H9 (cell line): ENCODE measurements around the gene PPP1R14B. TPM values are rescaled to one million over a fixed set of nuclear protein-coding genes. Genes with fewer than 3 reads are reported as not detected.

ENCODE experiments used
- DNase-seq: peaks from one replicate; pipeline ENCODE4 v3.0.0-alpha.2; 2017
- H2AFZ ChIP-seq: one replicate; pipeline ENCODE4 v1.6.1; 2013; ENCODE audit warnings: mild to moderate bottlenecking, low read length, control low read depth, moderate library complexity
- H2AK5ac ChIP-seq: 2 replicates; pipeline ENCODE4 v1.6.1; 2013; ENCODE audit warnings: low read length, control low read depth, mixed read lengths; ENCODE audit not compliant: insufficient read length
- H2BK120ac ChIP-seq: one replicate; pipeline ENCODE4 v1.6.1; 2013; ENCODE audit warnings: low read depth, mild to moderate bottlenecking, low read length, control low read depth, inconsistent platforms; ENCODE audit not compliant: poor library complexity, severe bottlenecking
- H2BK12ac ChIP-seq: 2 replicates; pipeline ENCODE4 v1.6.1; 2013; ENCODE audit warnings: low read length, control low read depth, mixed read lengths, low read depth; ENCODE audit not compliant: insufficient read length
- H2BK15ac ChIP-seq: 2 replicates; pipeline ENCODE4 v1.6.1; 2013; ENCODE audit warnings: low read depth, low read length, control low read depth
- H2BK20ac ChIP-seq: one replicate; pipeline ENCODE4 v1.6.1; 2013; ENCODE audit warnings: low read depth, mild to moderate bottlenecking, low read length, control low read depth, inconsistent platforms; ENCODE audit not compliant: poor library complexity, severe bottlenecking
- H2BK5ac ChIP-seq: 2 replicates; pipeline ENCODE4 v1.6.1; 2013; ENCODE audit warnings: low read length, control low read depth, mixed read lengths; ENCODE audit not compliant: insufficient read length
- H3K14ac ChIP-seq: 2 replicates; pipeline ENCODE4 v1.6.1; 2013; ENCODE audit warnings: low read length, control low read depth; ENCODE audit not compliant: insufficient read depth
- H3K18ac ChIP-seq: 2 replicates; pipeline ENCODE4 v1.6.1; 2013; ENCODE audit warnings: low read depth, mild to moderate bottlenecking, mixed read lengths, low read length, control low read depth; ENCODE audit not compliant: insufficient read length
- H3K23ac ChIP-seq: 2 replicates; pipeline ENCODE4 v1.6.1; 2013; ENCODE audit warnings: low read length, control low read depth, mixed read lengths, low read depth; ENCODE audit not compliant: insufficient read length
- H3K23me2 ChIP-seq: 2 replicates; pipeline ENCODE4 v1.6.1; 2013; ENCODE audit warnings: low read depth, mild to moderate bottlenecking, mixed read lengths, low read length, control low read depth; ENCODE audit not compliant: insufficient read length, poor library complexity, severe bottlenecking
- H3K27ac ChIP-seq: 2 replicates; pipeline ENCODE4 v1.5.1; 2013; ENCODE audit warnings: low read length, control low read depth, mixed read lengths, low read depth; ENCODE audit not compliant: insufficient read length
- H3K27me3 ChIP-seq: 2 replicates; pipeline ENCODE4 v1.6.1; 2013; ENCODE audit warnings: low read length, control low read depth, inconsistent platforms; ENCODE audit not compliant: insufficient read depth
- H3K4ac ChIP-seq: 2 replicates; pipeline ENCODE4 v1.6.1; 2013; ENCODE audit warnings: low read depth, mild to moderate bottlenecking, control low read depth, inconsistent platforms, low read length, moderate library complexity
- H3K4me1 ChIP-seq: 2 replicates; pipeline ENCODE4 v1.6.1; 2013; ENCODE audit warnings: low read length, control low read depth, inconsistent platforms; ENCODE audit not compliant: insufficient read depth
- H3K4me2 ChIP-seq: 2 replicates; pipeline ENCODE4 v1.6.1; 2013; ENCODE audit warnings: low read length, control low read depth, mixed read lengths; ENCODE audit not compliant: insufficient read length, insufficient read depth
- H3K56ac ChIP-seq: 2 replicates; pipeline ENCODE4 v1.6.1; 2013; ENCODE audit warnings: low read depth, mild to moderate bottlenecking, mixed read lengths, low read length, control low read depth; ENCODE audit not compliant: insufficient read length
- H3K79me1 ChIP-seq: 2 replicates; pipeline ENCODE4 v1.6.1; 2013; ENCODE audit warnings: low read depth, mild to moderate bottlenecking, moderate library complexity, low read length, control low read depth, inconsistent platforms; ENCODE audit not compliant: insufficient read depth, poor library complexity, severe bottlenecking
- H3K79me2 ChIP-seq: 2 replicates; pipeline ENCODE4 v1.6.1; 2013; ENCODE audit warnings: low read length, control low read depth, inconsistent platforms; ENCODE audit not compliant: insufficient read depth
- H3K9ac ChIP-seq: 2 replicates; pipeline ENCODE4 v1.6.1; 2013; ENCODE audit warnings: low read length, control low read depth, mixed read lengths; ENCODE audit not compliant: insufficient read length; ENCODE audit errors: extremely low read depth
- H3K9me3 ChIP-seq: one replicate; pipeline ENCODE4 v1.6.1; 2013; ENCODE audit warnings: low read depth, low read length, inconsistent platforms; ENCODE audit not compliant: control insufficient read depth
- H3T11ph ChIP-seq: one replicate; pipeline ENCODE4 v1.6.1; 2013; ENCODE audit warnings: mild to moderate bottlenecking, low read length, control low read depth, inconsistent platforms
- H4K20me1 ChIP-seq: one replicate; pipeline ENCODE4 v1.6.1; 2013; ENCODE audit not compliant: control insufficient read depth, insufficient read length, insufficient read depth
- H4K5ac ChIP-seq: 2 replicates; pipeline ENCODE4 v1.6.1; 2013; ENCODE audit warnings: low read depth, mild to moderate bottlenecking, mixed read lengths, low read length, control low read depth; ENCODE audit not compliant: insufficient read length
- H4K8ac ChIP-seq: replicated peaks from 2 replicates; pipeline ENCODE4 v1.6.1; 2013; ENCODE audit warnings: low read length, control low read depth, mixed read lengths, low read depth; ENCODE audit not compliant: insufficient read length
- H4K91ac ChIP-seq: 2 replicates; pipeline ENCODE4 v1.6.1; 2013; ENCODE audit warnings: low read depth, mild to moderate bottlenecking, moderate library complexity, mixed read lengths, low read length, control low read depth; ENCODE audit not compliant: insufficient read length
- H3K27ac Mint-ChIP-seq, 3 experiments: 2 replicates in 2 of 3; 3 replicates in 1 of 3; pipeline ENCODE4 v1.8.0; 2020 to 2021; ENCODE audit warnings: mixed read lengths in 3 of 3, mild to moderate bottlenecking in 1 of 3, moderate library complexity in 1 of 3
- H3K27me3 Mint-ChIP-seq: 2 replicates; pipeline ENCODE4 v1.8.0; 2021; ENCODE audit warnings: low read depth, mild to moderate bottlenecking, moderate library complexity, mixed read lengths
- H3K36me3 Mint-ChIP-seq, 3 experiments: 2 replicates in 2 of 3; 3 replicates in 1 of 3; pipeline ENCODE4 v1.8.0; 2020 to 2021; ENCODE audit warnings: low read depth in 3 of 3, mixed read lengths in 3 of 3; ENCODE audit not compliant: insufficient read depth in 1 of 3
- H3K4me1 Mint-ChIP-seq, 2 experiments: 2 replicates each; pipeline ENCODE4 v1.8.0; 2020; ENCODE audit warnings: mixed read lengths in 2 of 2
- H3K4me3 Mint-ChIP-seq, 2 experiments: 2 replicates in 1 of 2; 3 replicates in 1 of 2; pipeline ENCODE4 v1.8.0; 2020 to 2021; ENCODE audit warnings: mild to moderate bottlenecking in 2 of 2, mixed read lengths in 2 of 2, moderate library complexity in 1 of 2
- H3K9me3 Mint-ChIP-seq, 2 experiments: 2 replicates in 1 of 2; 3 replicates in 1 of 2; pipeline ENCODE4 v1.8.0; 2020; ENCODE audit warnings: mild to moderate bottlenecking in 2 of 2, mixed read lengths in 2 of 2, moderate library complexity in 1 of 2
- WGBS: extraction: QIAGEN DNeasy Blood & Tissue Kit; methylation state at CpG from one replicate; pipeline ENCODE4 v1.1.7; 2013; ENCODE audit warnings: missing lambda C conversion rate, low lambda C conversion rate, mixed read lengths; ENCODE audit not compliant: insufficient read length; ENCODE audit errors: extremely low coverage; 5-methylcytosine and 5-hydroxymethylcytosine counted together
- total RNA-seq: library from RNA; stranded (reverse); gene quantifications from 2 replicates; pipeline ENCODE4 v1.2.1, GENCODE V29; 2021
- TF ChIP-seq, protein P1 (sequence below): fragments of 200-600 bp; sonication (generic); conservative IDR thresholded peaks from 3 replicates; pipeline ENCODE4 v1.8.0; 2021; ENCODE audit warnings: antibody characterized with exemption, mild to moderate bottlenecking

The PPP1R14B gene
- total RNA-seq, 1 experiment from 2014 or later, result 358 TPM

DNA sequence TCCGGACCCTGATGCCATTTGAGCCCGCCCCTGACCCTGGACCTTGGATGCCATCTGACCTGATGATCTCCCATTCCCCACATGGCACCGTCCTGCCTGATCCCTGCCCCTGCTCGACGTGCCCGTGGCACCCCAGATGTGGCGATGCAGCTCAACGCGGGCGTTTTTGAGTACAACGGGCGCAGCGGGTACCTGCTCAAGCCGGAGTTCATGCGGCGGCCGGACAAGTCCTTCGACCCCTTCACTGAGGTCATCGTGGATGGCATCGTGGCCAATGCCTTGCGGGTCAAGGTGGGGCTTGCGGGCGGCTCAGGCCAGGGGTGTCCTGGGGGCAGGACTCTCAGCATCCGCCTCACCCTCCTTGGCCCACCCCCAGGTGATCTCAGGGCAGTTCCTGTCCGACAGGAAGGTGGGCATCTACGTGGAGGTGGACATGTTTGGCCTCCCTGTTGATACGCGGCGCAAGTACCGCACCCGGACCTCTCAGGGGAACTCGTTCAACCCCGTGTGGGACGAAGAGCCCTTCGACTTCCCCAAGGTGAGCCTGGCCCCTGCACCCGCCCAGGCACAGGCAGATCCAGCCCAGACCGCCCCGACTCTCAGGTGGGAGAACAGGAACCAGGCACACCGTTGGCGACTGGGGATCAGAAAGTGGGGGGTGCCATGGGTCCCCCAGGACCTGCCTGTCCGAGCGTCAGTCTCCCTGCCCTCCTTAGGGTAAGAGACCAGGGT is 15.7 kb upstream of the PPP1R14B start:
- no peaks in the 10 kb centered on the region for H3K79me1 ChIP-seq
- no peak overlapping the region for H3K27ac ChIP-seq
- H3T11ph ChIP-seq, result no peak overlapping the region
- H3K36me3 Mint-ChIP-seq, result peaks cover 49 to 85% (median 67%) of the 10 kb centered on the region in 3 experiments
- no peak overlapping the region for H3K9ac ChIP-seq
- no CpG with 5 or more reads among the region's 42 CpGs for WGBS
- H3K27ac Mint-ChIP-seq, result 0 out of 7 replicates have a peak overlapping the region, but pooled peaks of 1 of the 3 experiments have one; percentile 31
- H3K23ac ChIP-seq, result no peak overlapping the region
- H3K27me3 ChIP-seq, result no peaks in the 10 kb centered on the region
- H4K20me1 ChIP-seq, result no peaks in the 10 kb centered on the region
- no peak overlapping the region for H4K5ac ChIP-seq
- no peak overlapping the region for H2AFZ ChIP-seq
- H3K4me2 ChIP-seq, result no peak overlapping the region
- TF ChIP-seq, protein P1, sequence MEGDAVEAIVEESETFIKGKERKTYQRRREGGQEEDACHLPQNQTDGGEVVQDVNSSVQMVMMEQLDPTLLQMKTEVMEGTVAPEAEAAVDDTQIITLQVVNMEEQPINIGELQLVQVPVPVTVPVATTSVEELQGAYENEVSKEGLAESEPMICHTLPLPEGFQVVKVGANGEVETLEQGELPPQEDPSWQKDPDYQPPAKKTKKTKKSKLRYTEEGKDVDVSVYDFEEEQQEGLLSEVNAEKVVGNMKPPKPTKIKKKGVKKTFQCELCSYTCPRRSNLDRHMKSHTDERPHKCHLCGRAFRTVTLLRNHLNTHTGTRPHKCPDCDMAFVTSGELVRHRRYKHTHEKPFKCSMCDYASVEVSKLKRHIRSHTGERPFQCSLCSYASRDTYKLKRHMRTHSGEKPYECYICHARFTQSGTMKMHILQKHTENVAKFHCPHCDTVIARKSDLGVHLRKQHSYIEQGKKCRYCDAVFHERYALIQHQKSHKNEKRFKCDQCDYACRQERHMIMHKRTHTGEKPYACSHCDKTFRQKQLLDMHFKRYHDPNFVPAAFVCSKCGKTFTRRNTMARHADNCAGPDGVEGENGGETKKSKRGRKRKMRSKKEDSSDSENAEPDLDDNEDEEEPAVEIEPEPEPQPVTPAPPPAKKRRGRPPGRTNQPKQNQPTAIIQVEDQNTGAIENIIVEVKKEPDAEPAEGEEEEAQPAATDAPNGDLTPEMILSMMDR, result no peak
- no peak overlapping the region for H4K91ac ChIP-seq
- no peak overlapping the region for H3K14ac ChIP-seq
- H2BK20ac ChIP-seq, result no peak overlapping the region
- no peaks in the 10 kb centered on the region for H3K27me3 Mint-ChIP-seq
- H2BK12ac ChIP-seq, result no peak overlapping the region
- no peak overlapping the region for H2AK5ac ChIP-seq
- H3K4me1 Mint-ChIP-seq, result peaks cover 0 to 8% of the 10 kb centered on the region in 2 experiments; a peak in 3 of 4 replicates
- no peaks in the 10 kb centered on the region for H3K9me3 ChIP-seq
- H3K4me3 Mint-ChIP-seq, result no peak overlapping the region; a peak in 1 of 5 replicates
- H3K79me2 ChIP-seq, result no peaks in the 10 kb centered on the region
- H3K23me2 ChIP-seq, result no peaks in the 10 kb centered on the region
- H3K4me1 ChIP-seq, result no peaks in the 10 kb centered on the region
- H2BK15ac ChIP-seq, result no peak overlapping the region
- no peak overlapping the region for H2BK5ac ChIP-seq
- H3K9me3 Mint-ChIP-seq, result no peaks in the 10 kb centered on the region
- no peak for DNase-seq
- no peak overlapping the region for H2BK120ac ChIP-seq
- no peak overlapping the region for H4K8ac ChIP-seq
- no peak overlapping the region for H3K4ac ChIP-seq
- H3K56ac ChIP-seq, result no peak overlapping the region
- no peak overlapping the region for H3K18ac ChIP-seq
